ENCODE data around the gene PIGS.

The PIGS gene

GRCh38 chr17:28511858-28512461 is 59.4 kb downstream of the PIGS start:
- in situ Hi-C loops (cut with HindIII; ENCODE audit: low sequenced_read_pairs) = no loop called here

GRCh38 chr17:28509789-28510188 is 61.5 kb downstream of the PIGS start:
- in situ Hi-C loops (cut with HindIII; ENCODE audit: low sequenced_read_pairs) = no loop called here

GRCh38 chr17:28508211-28508724 is 63.1 kb downstream of the PIGS start:
- in situ Hi-C loops (cut with HindIII; ENCODE audit: low sequenced_read_pairs) = no loop called here

GRCh38 chr17:28507567-28508203 is 63.6 kb downstream of the PIGS start:
- in situ Hi-C loops (cut with HindIII; ENCODE audit: low sequenced_read_pairs) = no loop called here

GRCh38 chr17:28506763-28507487 is 64.4 kb downstream of the PIGS start:
- in situ Hi-C loops (cut with HindIII; ENCODE audit: low sequenced_read_pairs) = no loop called here

GRCh38 chr17:28505986-28506665 is 65.2 kb downstream of the PIGS start, which contains the start of gene FOXN1:
Gene FOXN1, plus strand, starts transcription at chr17:28506348. Its CDS starts 17,622 bp downstream, at chr17:28523970.
- in situ Hi-C loops (cut with HindIII; ENCODE audit: low sequenced_read_pairs) = no loop called here

GRCh38 chr17:28503420-28503819 is 67.9 kb downstream of the PIGS start:
- in situ Hi-C loops (cut with HindIII; ENCODE audit: low sequenced_read_pairs) = no loop called here
